Measurements from ENCODE around the gene C19orf18. TPM values are rescaled to one million over a fixed set of nuclear protein-coding genes. Genes with fewer than 3 reads are reported as not detected.

Gene C19orf18
- total and polyA plus RNA-seq, 4 donors = 0.24 to 2.0 (median 1.3) TPM

DNA sequence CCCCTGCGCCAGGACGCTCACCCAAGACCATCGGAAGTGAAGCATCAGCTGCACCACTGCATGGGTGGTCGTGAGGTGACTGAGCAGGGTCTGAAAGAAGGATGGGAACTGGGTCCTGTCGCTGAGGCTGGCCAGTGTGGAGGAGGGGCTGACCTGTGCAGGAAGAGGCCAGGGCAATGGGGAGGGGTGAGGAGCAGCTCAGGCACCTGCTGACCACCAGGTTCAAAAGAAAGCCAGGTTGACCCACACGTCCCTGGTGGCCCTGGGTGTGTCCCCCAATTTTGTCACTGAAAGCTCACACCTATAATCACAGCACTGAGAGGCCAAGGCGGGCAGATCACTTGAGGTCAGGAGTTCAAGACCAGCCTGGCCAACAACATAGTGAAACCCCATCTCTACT is 45.8 kb upstream of the C19orf18 start:
- WGBS, 2 donors = 75 to 84% methylated on average over 7 of the region's 7 CpGs
- Histone ChIP-seq H3K36me3 (ENCODE audit: control insufficient read depth in 4 of 4, insufficient read depth in 4 of 4, low read length in 4 of 4) (no peaks in the 10 kb centered on the region), H3K9ac (ENCODE audit: insufficient read depth in 1 of 2, low read length in 2 of 2) (no peak overlapping the region), H3K27ac (ENCODE audit: low read depth in 1 of 2, low read length in 1 of 2) (no peak overlapping the region), H3K4me3 (no peak overlapping the region), H3K9me3 (ENCODE audit: control insufficient read depth in 4 of 4, insufficient read depth in 3 of 4, low read length in 3 of 4) (peaks cover 0 to 51% (median 0%) of the 10 kb centered on the region in 4 donors), H3K27me3 (ENCODE audit: control insufficient read depth in 3 of 3, insufficient read depth in 3 of 3, low read length in 2 of 3) (no peaks in the 10 kb centered on the region), H3K4me1 (ENCODE audit: control insufficient read depth in 5 of 5, insufficient read depth in 5 of 5, low read length in 5 of 5) (peaks cover 0 to 2% (median 0%) of the 10 kb centered on the region in 5 donors)
- ATAC-seq (ENCODE audit: insufficient read depth, low FRiP score) (no peak), DNase-seq (no peak)
- TF ChIP-seq, protein P1, sequence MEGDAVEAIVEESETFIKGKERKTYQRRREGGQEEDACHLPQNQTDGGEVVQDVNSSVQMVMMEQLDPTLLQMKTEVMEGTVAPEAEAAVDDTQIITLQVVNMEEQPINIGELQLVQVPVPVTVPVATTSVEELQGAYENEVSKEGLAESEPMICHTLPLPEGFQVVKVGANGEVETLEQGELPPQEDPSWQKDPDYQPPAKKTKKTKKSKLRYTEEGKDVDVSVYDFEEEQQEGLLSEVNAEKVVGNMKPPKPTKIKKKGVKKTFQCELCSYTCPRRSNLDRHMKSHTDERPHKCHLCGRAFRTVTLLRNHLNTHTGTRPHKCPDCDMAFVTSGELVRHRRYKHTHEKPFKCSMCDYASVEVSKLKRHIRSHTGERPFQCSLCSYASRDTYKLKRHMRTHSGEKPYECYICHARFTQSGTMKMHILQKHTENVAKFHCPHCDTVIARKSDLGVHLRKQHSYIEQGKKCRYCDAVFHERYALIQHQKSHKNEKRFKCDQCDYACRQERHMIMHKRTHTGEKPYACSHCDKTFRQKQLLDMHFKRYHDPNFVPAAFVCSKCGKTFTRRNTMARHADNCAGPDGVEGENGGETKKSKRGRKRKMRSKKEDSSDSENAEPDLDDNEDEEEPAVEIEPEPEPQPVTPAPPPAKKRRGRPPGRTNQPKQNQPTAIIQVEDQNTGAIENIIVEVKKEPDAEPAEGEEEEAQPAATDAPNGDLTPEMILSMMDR (IDR thresholded peaks at IDR 0.05; ENCODE audit: control extremely low read depth, extremely low read depth) = no peak

DNA sequence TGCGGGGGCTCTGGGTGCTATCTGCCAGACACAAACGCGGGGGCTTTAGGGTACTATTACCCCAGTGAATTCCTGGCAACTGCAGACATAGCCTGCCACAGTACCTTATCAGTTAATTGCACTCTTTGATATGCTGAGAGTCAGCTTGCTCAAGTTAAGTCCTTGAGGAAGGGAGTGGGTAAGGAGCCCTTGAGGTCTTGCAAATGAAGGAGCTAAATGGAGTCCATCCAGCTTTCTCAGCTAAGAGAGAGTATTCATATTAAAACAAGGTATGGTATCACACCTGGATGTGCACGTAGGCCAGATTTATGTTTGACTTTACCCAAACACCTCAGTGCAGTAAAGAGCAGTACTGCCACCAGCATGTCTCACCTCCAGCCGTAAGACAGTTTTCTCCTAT is 39.8 kb upstream of the C19orf18 start:
- H3K4me1 ChIP-seq (ENCODE audit: control insufficient read depth in 5 of 5, insufficient read depth in 5 of 5, low read length in 5 of 5) = peaks cover 0 to 4% (median 0%) of the 10 kb centered on the region in 5 donors
- no peak overlapping the region for H3K9ac ChIP-seq (ENCODE audit: insufficient read depth in 1 of 2, low read length in 2 of 2)
- no peak overlapping the region for H3K4me3 ChIP-seq
- TF ChIP-seq, protein P1 (IDR thresholded peaks at IDR 0.05; ENCODE audit: control extremely low read depth, extremely low read depth) = no peak
- no peaks in the 10 kb centered on the region for H3K27me3 ChIP-seq (ENCODE audit: control insufficient read depth in 3 of 3, insufficient read depth in 3 of 3, low read length in 2 of 3)
- H3K36me3 ChIP-seq (ENCODE audit: control insufficient read depth in 4 of 4, insufficient read depth in 4 of 4, low read length in 4 of 4) = peaks cover 0 to 6% (median 0%) of the 10 kb centered on the region in 4 donors
- H3K27ac ChIP-seq (ENCODE audit: low read depth in 1 of 2, low read length in 1 of 2) = no peak overlapping the region
- WGBS, 2 donors = 37 to 53% methylated on average over 5 of the region's 5 CpGs
- H3K9me3 ChIP-seq (ENCODE audit: control insufficient read depth in 4 of 4, insufficient read depth in 3 of 4, low read length in 3 of 4) = peaks cover 0 to 54% (median 0%) of the 10 kb centered on the region in 4 donors
- peak in 2 of 3 donors; percentile 30 to 83 for DNase-seq
- no peak for ATAC-seq (ENCODE audit: insufficient read depth, low FRiP score)

DNA sequence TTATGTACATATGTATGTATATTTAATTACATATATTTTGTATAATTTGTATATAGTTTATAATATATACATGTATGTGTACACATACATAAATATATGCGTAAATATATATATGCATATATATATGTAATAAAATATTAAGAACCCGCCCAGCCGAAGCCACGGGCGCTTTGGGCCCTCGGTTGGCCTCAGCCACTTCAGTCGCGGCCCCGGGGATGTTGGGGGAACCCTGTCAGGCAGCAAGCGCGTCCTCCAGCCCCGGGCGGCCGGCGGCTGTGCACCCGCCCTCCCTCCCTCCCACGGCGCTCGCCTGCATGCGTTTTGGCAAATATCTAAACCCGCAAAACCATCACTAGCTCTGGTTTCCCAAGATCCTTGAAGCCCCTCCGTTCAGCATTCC is 36.2 kb upstream of the C19orf18 start:
- DNase-seq (no peak), ATAC-seq (ENCODE audit: insufficient read depth, low FRiP score) (no peak)
- Histone ChIP-seq H3K27ac (ENCODE audit: low read depth in 1 of 2, low read length in 1 of 2) (no peak overlapping the region), H3K9me3 (ENCODE audit: control insufficient read depth in 4 of 4, insufficient read depth in 3 of 4, low read length in 3 of 4) (peaks cover 0 to 60% (median 2%) of the 10 kb centered on the region in 4 donors), H3K4me1 (ENCODE audit: control insufficient read depth in 5 of 5, insufficient read depth in 5 of 5, low read length in 5 of 5) (peaks cover 0 to 5% (median 0%) of the 10 kb centered on the region in 5 donors), H3K27me3 (ENCODE audit: control insufficient read depth in 3 of 3, insufficient read depth in 3 of 3, low read length in 2 of 3) (no peaks in the 10 kb centered on the region), H3K36me3 (ENCODE audit: control insufficient read depth in 4 of 4, insufficient read depth in 4 of 4, low read length in 4 of 4) (peaks cover 3 to 18% (median 11%) of the 10 kb centered on the region in 4 donors), H3K9ac (ENCODE audit: insufficient read depth in 1 of 2, low read length in 2 of 2) (no peak overlapping the region), H3K4me3 (no peak overlapping the region)
- WGBS, 2 donors = 63 to 83% methylated on average over 21 to 22 of the region's 22 CpGs
- TF ChIP-seq, protein P1 (IDR thresholded peaks at IDR 0.05; ENCODE audit: control extremely low read depth, extremely low read depth) = no peak

Data from lung (tissue), 12 donors.